OCI-LY7 (cell line): Measurements from ENCODE around the gene PTPRU.

Experiments
- CTCF ChIP-seq: fragments of 200-600 bp; sonication (generic); conservative IDR thresholded peaks from 2 replicates; pipeline ENCODE4 v1.5.1; 2014; ENCODE audit warnings: mild to moderate bottlenecking, antibody characterized with exemption, low read length, moderate library complexity, mixed read lengths
- EZH2phosphoT487 ChIP-seq: fragments of 200-600 bp; sonication (generic); IDR thresholded peaks from 2 replicates; pipeline ENCODE4 v1.6.1; 2018; ENCODE audit warnings: low read depth, borderline replicate concordance, mild to moderate bottlenecking, mixed run types, antibody characterized with exemption, low read length, moderate library complexity, mixed read lengths

- TF ChIP-seq CTCF (no peak), EZH2phosphoT487 (no peak)
Measured at GRCh38 chr1:29225361-29225760, 11.0 kb upstream of the PTPRU start.
